Measurements from ENCODE around the gene THBS3. TPM values are rescaled to one million over a fixed set of nuclear protein-coding genes. Genes with fewer than 3 reads are reported as not detected.
"Not testable (repeated sequence)": the region's sequence is repeated elsewhere in the genome, so short reads cannot be mapped to it uniquely, and the experiment has no call there.

THBS3 gene
- total RNA-seq, 1 experiment from 2014 or later: 12.1 TPM

DNA sequence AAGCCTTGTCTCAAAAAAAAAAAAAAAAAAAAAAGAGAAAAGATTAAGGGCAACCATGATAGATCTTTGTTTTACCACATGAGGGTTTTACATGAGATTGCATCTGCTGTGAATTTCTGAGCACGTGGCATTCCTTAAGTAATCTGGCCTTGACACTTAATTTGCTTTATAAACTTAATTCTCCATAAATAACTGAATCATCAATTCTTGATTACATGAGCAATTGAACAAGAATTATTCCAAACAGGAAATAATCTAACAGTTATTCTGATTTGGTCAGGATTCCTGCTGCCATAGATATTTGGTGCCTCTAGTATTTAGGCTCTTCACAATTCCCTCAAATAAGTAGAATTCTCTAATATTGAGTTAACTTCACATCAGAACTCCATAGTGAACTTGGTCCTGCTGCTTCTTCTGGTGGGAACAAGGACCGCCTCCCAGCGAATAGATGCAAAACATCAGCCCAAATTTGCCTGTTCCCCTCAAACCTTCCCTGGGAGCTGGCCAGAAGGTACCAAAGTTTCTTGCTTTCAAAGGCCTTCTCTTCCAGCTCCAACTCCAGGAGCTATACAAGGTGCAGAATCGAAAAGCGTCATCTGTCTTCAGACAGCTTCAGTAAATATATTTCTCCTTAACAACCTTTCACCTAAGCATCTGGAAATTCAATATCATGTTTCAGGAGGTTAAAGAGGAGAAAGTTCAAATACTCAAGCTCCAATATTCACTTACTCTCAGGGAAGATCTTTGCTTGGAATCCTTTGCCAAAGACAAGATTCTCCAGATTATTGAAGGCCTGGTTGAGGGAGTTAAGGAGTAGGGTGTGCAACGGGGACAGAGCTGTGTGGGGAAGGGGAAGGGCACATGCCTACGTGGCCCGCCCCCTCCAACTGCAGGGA lies 35.6 kb downstream of the THBS3 start:
- in situ Hi-C loops (cut with HindIII; ENCODE audit: low pct_unique_long_range_greater_than_20kb, low sequenced_read_pairs): no loop called here
- no peak for DNase-seq (ENCODE audit: low read depth, low spot score)

DNA sequence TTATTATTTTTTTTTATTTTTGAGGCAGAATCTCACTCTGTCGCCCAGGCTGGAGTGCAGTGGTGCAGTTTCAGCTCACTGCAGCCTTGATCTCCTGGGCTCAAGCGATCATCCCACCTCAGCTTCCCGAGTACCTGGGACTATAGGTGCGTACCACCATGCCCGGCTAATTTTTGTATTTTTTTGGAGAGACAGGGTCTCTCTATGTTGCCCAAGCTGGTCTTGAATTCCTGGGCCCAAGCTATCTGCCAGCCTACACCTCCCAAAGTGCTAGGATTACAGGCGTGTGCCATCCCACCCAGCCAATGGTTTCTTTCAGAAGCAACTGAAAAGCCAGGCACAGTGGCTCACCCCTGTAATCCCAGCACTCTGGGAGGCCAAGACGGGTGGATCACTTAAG lies 36.9 kb downstream of the THBS3 start:
- DNase-seq (ENCODE audit: low read depth, low spot score): no peak
- in situ Hi-C loops (cut with HindIII; ENCODE audit: low pct_unique_long_range_greater_than_20kb, low sequenced_read_pairs): no loop called here

DNA sequence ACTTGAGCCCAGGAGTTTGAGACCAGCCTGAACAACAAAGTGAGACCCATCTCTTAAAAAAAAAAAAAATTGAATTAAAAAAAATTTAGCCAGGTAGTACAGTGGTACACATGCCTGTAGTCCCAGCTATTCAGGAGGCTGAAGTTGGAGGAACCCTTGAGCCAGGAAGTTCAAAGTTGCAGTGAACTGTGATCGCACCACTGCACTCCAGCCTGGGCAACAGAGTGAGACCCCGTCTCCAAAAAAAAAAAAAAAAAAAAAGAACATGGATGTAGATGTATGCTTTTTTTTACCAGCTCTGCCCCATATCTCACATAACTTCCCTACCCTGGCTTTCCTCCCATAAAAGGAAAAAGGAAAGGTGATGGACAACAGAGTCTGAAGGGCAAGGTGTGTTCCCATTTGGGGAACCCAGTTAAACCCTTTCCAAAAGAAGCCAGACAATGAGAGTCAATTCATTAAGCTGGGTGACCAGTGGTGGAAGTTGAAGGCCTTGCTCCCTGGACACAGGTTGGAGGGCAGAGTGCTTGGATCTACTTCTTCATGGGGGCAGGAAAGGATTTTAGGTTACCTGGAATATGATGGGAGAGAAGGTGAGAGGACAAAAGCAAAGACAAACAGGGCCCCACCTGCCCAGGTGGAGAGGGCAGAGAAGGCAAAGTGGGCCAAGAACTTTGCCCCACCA lies 37.5 kb downstream of the THBS3 start:
- in situ Hi-C loops (cut with HindIII; ENCODE audit: low pct_unique_long_range_greater_than_20kb, low sequenced_read_pairs): no loop called here

DNA sequence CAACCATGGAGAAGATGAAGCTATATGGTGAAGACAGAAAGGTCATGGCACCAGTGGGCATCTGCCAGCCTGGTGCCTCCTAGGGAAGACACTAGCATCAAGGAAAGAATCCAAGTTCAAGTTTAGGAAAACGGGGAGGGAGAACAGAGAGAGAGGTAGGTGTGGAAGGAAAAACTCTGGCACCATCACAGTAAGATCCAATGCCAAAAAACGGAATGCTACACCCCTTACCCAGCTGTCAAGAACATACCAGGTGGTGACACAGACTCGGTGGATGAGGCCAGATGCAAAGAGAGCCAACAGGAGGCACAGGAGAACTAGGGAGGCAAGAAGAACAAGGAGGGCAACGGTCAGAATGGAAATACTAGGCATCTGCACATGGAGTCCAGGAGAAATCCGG lies 38.2 kb downstream of the THBS3 start:
- no peak for DNase-seq (ENCODE audit: low read depth, low spot score)
- in situ Hi-C loops (cut with HindIII; ENCODE audit: low pct_unique_long_range_greater_than_20kb, low sequenced_read_pairs): no loop called here

More for the DNA sequence above, 37.5 kb downstream of the THBS3 start:
- no peak for DNase-seq (ENCODE audit: low read depth, low spot score)

DNA sequence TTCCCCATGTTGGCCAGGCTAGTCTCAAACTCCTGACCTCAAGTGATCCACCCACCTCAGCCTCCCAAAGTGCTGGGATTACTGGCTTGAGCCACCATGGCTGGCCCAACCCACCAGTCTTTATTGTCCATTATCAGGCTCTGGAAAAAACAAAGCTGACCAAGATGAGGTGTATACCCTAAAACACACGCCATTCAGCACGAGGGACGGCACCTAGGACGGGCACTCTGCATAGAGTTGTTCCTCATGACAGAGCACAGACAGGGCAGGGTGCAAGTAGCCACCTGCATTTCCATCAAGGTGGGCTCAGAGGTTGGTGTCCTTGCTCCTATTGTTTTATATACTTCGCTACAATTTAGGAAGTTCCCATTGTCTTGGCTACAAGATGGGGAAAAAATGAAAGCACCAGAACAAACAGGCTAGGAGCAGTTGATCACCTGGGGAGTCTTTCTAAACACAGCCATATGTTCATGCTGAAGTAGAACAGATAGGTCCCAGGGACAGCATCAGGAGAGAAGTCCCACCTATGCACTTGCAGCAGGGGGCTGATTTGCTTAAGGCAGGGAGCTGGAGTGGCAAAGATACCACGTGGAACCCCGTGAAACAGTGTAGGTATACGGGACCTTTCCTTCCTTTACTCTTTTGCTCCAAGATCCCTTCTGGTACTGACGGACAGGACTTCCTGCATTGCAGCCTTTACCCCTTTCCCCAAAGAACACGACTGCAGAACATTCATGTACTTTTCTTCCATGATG lies 39.1 kb downstream of the THBS3 start:
- in situ Hi-C loops (cut with HindIII; ENCODE audit: low pct_unique_long_range_greater_than_20kb, low sequenced_read_pairs): no loop called here
- no peak for DNase-seq (ENCODE audit: low read depth, low spot score)

DNA sequence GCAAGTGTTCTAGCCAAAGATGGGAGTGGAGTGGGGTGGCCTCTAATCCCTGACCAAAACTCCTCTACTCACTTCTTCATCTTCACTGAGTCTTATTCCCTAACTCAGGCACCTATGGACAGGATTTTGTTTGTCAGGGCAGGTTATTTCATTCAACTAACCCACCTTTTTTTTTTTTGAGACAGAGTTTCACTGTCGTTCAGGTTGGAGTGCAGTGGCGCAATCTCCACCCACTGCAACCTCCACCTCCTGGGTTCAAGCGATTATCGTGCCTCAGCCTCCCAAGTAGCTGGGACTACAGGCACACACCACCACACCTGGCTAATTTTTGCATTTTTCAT lies 39.6 kb downstream of the THBS3 start:
- in situ Hi-C loops (cut with HindIII; ENCODE audit: low pct_unique_long_range_greater_than_20kb, low sequenced_read_pairs); DNase-seq (ENCODE audit: low read depth, low spot score): not testable (repeated sequence)

DNA sequence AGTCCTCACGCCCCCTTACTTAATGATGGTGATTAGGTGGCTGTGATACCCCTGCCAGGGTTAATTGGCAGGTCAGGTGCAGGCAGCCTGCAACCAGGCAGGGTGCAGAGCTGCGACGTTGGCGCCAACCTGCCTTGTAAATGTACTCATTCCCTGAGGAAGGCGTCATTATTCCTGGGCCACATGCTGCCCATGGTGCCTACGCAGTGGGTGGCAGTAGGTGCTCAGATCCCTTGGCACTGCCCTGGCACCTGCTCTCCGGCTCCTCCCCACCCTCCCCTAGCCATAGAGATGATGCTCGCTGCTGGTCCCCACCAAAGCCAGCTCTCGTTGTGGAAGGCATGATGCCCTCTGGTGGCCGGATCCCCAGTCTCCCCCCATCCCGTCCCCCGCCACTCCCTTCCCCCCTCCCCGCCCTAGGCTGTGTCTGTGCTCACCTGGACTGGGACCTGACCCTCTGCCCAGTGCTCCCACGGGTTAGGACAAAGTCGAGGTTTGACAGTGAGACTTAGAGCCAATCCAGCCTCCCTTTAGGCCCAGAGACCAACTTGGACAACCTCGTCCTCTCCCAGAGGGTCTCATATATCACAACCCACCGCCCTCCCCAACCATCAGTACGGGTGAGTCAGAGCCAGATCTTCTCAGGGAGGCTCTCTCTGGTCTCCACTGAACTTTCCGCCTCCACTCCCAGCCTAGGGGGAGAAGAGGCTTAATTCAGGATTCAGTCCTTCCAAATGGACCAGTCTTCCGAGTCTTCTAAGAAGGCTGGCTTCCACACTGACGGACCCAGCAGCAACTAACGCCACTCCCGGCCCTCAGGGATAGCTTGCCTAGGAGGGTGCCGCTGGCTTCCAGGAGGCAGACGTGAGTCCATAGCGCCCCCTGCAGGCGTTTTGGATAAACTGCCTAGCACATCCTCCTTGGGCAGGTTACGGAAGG lies 40.3 kb downstream of the THBS3 start:
- in situ Hi-C loops (cut with HindIII; ENCODE audit: low pct_unique_long_range_greater_than_20kb, low sequenced_read_pairs): no loop called here
- peak; percentile 92 for DNase-seq (ENCODE audit: low read depth, low spot score)

DNA sequence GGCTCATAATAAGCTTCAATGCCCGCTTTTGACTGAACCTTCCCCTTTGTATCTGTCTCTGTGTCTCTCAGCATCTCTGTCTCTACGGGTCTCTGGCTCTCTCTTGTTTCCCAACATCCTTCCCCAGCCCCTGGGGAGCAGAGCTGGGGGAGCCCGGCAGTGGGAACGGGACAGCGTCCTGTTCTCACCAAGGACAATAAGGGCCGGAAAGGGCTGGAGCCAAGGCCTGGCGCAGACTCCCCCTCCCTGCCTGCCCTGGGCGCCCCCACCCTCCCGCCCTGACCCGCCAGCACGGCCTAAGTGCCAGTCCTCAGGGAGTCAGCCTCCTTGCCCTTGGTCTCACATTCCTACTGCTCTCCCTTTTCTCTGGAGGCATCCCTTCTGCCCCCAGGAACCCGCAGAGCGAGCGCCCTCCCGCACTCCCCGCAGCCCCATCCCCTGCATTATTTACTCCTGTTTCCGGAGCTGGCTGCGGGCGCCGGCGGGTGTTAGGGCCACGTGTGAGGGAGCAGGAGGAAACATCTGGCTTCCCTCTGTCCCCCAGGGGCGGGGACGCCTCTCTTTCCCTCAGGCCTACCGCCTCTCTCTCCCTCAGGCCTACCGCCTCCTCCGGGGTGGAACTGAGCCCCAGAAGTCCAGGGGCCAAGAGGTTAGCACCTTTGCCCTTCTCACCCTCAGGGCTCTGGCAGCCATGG lies 41.1 kb downstream of the THBS3 start:
- no peak for DNase-seq (ENCODE audit: low read depth, low spot score)
- in situ Hi-C loops (cut with HindIII; ENCODE audit: low pct_unique_long_range_greater_than_20kb, low sequenced_read_pairs): no loop called here

DNA sequence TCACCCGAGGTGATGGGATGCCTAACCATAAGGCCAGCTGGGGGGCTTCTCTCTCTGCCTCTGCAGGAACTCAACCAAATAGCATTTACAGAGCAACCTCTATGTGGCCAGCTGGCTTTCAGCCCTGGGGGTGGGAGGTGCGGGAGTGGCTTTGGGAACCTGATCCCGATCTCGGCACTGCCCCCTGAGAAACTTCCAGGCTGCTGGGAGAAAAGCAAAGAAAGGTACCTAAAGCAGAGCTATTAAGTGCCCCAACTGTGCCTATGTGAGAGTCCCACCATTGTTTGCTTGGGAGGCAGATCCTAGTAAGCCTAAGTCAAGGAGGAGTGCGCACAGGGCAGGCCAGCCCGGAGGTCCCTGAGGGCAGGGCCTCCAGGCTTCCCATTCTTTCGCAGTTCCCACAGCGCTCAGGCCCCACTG lies 41.6 kb downstream of the THBS3 start:
- DNase-seq (ENCODE audit: low read depth, low spot score): no peak
- in situ Hi-C loops (cut with HindIII; ENCODE audit: low pct_unique_long_range_greater_than_20kb, low sequenced_read_pairs): no loop called here

DNA sequence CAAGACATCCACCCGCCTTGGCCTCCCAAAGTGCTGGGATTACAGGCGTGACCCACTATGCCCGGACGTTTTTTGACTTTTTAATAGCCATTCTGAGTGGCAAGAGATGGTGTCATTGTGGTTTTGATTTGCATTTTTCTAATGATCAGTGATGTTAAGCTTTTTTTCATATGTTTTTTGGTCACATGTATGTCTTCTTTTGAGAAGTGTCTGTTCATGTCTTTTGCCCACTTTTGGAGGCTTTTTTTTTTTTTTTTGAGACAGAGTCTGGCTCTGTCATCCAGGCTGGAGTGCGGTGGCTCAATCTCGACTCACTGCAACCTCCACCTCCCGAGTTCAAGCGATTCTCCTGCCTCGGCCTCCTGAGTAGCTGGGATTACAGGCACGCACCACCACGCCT lies 43.1 kb downstream of the THBS3 start:
- in situ Hi-C loops (cut with HindIII; ENCODE audit: low pct_unique_long_range_greater_than_20kb, low sequenced_read_pairs); DNase-seq (ENCODE audit: low read depth, low spot score): not testable (repeated sequence)

DNA sequence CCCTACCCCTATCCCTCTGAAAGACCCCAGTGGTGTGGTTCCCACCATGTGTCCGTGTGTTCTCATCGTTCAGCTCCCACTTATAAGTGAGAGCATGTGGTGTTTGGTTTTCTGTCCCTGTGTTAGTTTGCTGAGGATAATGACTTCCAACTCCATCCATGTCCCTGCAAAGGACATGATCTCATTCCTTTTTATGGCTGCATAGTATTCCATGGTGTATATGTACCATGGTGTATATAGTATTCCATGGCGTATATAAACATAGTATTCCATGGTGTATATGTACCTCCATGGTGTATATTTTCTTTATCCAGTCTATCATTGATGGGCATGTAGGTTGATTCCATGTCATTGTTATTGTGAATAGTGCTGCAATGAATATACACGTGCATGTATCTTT lies 43.9 kb downstream of the THBS3 start:
- in situ Hi-C loops (cut with HindIII; ENCODE audit: low pct_unique_long_range_greater_than_20kb, low sequenced_read_pairs); DNase-seq (ENCODE audit: low read depth, low spot score): not testable (repeated sequence)

DNA sequence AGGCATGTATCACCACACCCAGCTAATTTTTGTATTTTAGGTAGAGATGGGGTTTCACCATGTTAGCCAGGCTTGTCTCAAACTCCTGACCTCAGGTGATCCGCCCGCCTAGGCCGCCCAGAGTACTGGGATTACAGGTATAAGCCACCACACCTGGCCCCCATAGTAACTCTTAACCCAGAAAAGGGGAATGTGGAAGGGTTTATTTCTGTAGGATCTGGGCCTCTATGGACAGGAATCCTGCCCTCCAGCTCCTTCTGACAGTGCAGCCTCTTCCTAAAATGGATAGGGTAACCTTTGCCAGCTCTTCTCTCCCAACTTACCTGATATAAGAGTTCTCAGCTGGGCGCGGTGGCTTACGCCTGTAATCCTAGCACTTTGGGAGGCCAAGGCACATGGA lies 45.1 kb downstream of the THBS3 start:
- DNase-seq (ENCODE audit: low read depth, low spot score); in situ Hi-C loops (cut with HindIII; ENCODE audit: low pct_unique_long_range_greater_than_20kb, low sequenced_read_pairs): not testable (repeated sequence)

DNA sequence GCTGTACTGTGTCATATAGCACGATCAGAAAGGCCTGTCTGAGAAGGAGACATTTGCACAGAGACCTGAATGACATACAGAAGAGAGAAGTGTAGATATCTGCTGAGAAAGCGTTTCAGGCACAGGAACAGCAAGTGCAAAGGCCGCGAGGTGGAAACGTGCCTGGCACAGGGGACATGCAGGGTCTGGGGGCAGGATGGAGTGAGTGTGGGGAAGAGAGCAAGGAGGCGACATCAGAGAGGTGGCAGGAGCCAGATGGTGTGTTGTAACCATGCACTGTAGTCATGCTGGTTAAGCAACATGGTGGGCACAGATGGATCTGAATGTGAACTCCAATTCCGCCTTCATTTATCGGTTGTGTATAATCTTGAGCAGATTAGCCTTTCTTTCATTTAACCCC lies 47.6 kb downstream of the THBS3 start:
- in situ Hi-C loops (cut with HindIII; ENCODE audit: low pct_unique_long_range_greater_than_20kb, low sequenced_read_pairs): no loop called here
- no peak for DNase-seq (ENCODE audit: low read depth, low spot score)

DNA sequence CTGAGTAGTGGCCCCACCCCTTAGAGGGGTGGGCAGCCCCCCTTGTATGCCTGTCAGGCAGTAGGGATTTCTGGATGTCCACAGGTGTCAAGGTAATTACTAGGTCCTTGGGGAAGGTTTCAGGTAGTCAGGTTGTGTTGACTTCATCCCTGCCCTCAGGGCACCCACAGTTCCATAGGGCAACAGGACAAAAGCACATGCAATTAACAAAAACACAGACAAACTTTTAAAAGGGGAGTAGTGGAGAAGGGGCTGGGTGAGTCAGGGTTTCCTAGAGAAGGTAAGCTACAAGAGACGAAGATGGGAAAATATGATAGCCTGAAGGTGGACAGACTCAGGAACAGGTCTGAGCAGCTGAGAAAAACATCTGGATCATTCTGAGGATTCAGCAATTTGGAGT lies 48.7 kb downstream of the THBS3 start:
- in situ Hi-C loops (cut with HindIII; ENCODE audit: low pct_unique_long_range_greater_than_20kb, low sequenced_read_pairs): no loop called here
- no peak for DNase-seq (ENCODE audit: low read depth, low spot score)

DNA sequence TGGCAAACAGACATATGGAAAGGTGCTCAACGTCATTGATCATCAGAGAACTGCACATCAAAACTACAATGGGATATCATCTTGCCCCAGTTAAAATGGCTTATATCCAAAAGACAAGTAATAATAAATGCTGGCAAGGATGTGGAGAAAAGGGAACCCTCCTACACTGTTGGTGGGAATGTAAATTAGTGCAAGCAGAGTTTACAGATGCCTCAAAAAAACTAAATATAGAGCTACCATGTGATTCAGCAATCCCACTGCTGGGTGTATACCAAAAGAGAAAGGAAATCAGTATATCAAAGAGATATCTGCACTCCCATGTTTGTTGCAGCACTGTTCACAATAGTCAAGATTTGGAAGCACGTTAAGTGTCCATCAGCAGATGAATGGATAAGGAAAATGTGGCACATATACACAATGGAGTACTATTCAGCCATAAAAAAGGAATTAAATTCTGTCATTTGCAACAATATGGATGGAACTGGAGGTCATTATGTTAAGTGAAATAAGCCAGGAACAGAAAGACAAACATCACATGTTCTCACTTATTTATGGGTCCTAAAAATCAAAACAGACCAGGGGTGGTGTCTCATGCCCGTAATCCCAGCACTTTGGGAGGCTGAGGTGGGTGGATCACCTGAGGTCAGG lies 51.6 kb downstream of the THBS3 start:
- in situ Hi-C loops (cut with HindIII; ENCODE audit: low pct_unique_long_range_greater_than_20kb, low sequenced_read_pairs); DNase-seq (ENCODE audit: low read depth, low spot score): not testable (repeated sequence)

Measured in SK-MEL-5 (cell line).